ENCODE measurements around the gene AFDN. TPM values are rescaled to one million over a fixed set of nuclear protein-coding genes. Genes with fewer than 3 reads are reported as not detected.

AFDN gene
- total RNA-seq, 4 donors from 2014 or later = 196 to 311 (median 224) TPM

- no peak for DNase-seq
- intact Hi-C loops (cut with DNase I) = no loop called here
- Histone ChIP-seq H3K36me3 (no peaks in the 10 kb centered on the region), H3K4me1 (peaks cover 9 to 15% of the 10 kb centered on the region in 2 donors), H3K4me3 (replicated peaks in 1 of 3) (no peak overlapping the region), H3K27ac (no peak overlapping the region), H3K9me3 (no peaks in the 10 kb centered on the region), H3K27me3 (no peaks in the 10 kb centered on the region)
- no peak for TF ChIP-seq POLR2A (IDR thresholded peaks at IDR 0.05)
- TF ChIP-seq CTCF (IDR thresholded peaks at IDR 0.05) = no peak
- WGBS, 2 donors = 84 to 89% methylated on average over 15 of the region's 15 CpGs
Measured at GRCh38 chr6:167781066-167781767, 45.5 kb upstream of the AFDN start.

GRCh38 chr6:167781868-167782267, 44.8 kb upstream of the AFDN start:
- Histone ChIP-seq H3K4me3 (replicated peaks in 1 of 3) (no peak overlapping the region), H3K27ac (no peak overlapping the region), H3K4me1 (peaks cover 9 to 18% of the 10 kb centered on the region in 2 donors), H3K27me3 (no peaks in the 10 kb centered on the region), H3K9me3 (no peaks in the 10 kb centered on the region), H3K36me3 (no peaks in the 10 kb centered on the region)
- 90 to 93% methylated on average over 9 of the region's 9 CpGs for WGBS, 2 donors
- TF ChIP-seq CTCF (IDR thresholded peaks at IDR 0.05) (no peak), POLR2A (IDR thresholded peaks at IDR 0.05) (no peak)
- intact Hi-C loops (cut with DNase I) = no loop called here
- no peak for DNase-seq

GRCh38 chr6:167782698-167783517, 43.8 kb upstream of the AFDN start:
- 94 to 95% methylated on average over 4 of the region's 4 CpGs for WGBS, 2 donors

GRCh38 chr6:167786853-167787675, 39.6 kb upstream of the AFDN start:
- Histone ChIP-seq H3K36me3 (no peaks in the 10 kb centered on the region), H3K27me3 (no peaks in the 10 kb centered on the region), H3K4me3 (replicated peaks in 1 of 3) (no peak overlapping the region), H3K9me3 (no peaks in the 10 kb centered on the region), H3K4me1 (peaks cover 0 to 7% of the 10 kb centered on the region in 2 donors), H3K27ac (no peak overlapping the region)
- 66 to 72% methylated on average over 10 of the region's 10 CpGs for WGBS, 2 donors
- DNase-seq = no peak
- intact Hi-C loops (cut with DNase I) = no loop called here
- TF ChIP-seq CTCF (IDR thresholded peaks at IDR 0.05) (no peak), POLR2A (IDR thresholded peaks at IDR 0.05) (no peak)

More at GRCh38 chr6:167782698-167783517, 43.8 kb upstream of the AFDN start:
- Histone ChIP-seq H3K36me3 (no peaks in the 10 kb centered on the region), H3K27me3 (no peaks in the 10 kb centered on the region), H3K4me3 (replicated peaks in 1 of 3) (no peak overlapping the region), H3K9me3 (no peaks in the 10 kb centered on the region), H3K27ac (no peak overlapping the region), H3K4me1 (peaks cover 9 to 19% of the 10 kb centered on the region in 2 donors)
- intact Hi-C loops (cut with DNase I) = no loop called here
- TF ChIP-seq CTCF (IDR thresholded peaks at IDR 0.05) = no peak
- no peak for TF ChIP-seq POLR2A (IDR thresholded peaks at IDR 0.05)
- DNase-seq = no peak

Measured in thyroid gland (tissue), 4 donors.